ENCODE data around the gene TLK1. TPM values are rescaled to one million over a fixed set of nuclear protein-coding genes. Genes with fewer than 3 reads are reported as not detected.

TLK1 gene
- total RNA-seq, 1 experiment from 2014 or later, result 101 TPM

DNA sequence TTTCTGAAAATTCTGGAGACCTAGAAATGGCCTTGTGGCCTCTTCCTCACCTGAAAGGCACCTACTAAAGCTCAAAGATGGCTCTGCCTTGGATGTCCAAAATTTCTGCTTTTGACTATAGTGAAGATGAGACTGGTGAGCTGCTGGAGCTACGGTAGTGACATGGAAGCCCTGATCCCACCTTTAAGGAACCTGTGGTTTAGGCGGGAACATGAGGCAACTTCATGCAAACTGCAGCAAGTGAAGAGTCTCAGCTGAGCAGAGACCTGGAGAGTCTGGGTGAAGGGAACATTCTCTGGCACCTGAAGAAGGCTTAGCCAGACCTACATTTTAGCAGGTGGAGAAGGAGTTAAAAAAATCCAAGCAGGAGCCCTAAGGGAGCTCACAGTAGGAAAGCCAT lies 191.7 kb downstream of the TLK1 start:
- Histone ChIP-seq H2AFZ (no peak overlapping the region), H3K4me1 (replicated peaks; ENCODE audit: insufficient read depth) (peaks cover 5% of the 10 kb centered on the region; the same call in 1 of the 2 replicates), H3K9me2 (ENCODE audit: insufficient read depth) (no peaks in the 10 kb centered on the region), H3K27me3 (ENCODE audit: insufficient read depth, low read depth) (no peaks in the 10 kb centered on the region), H3K27ac (no peak overlapping the region), H3K9me3 (ENCODE audit: insufficient read depth, low read depth) (no peaks in the 10 kb centered on the region), H3F3A (ENCODE audit: insufficient read depth, low read depth) (peaks cover 40% of the 10 kb centered on the region), H3K4me3 (no peak overlapping the region), H3K79me2 (ENCODE audit: low read depth) (no peaks in the 10 kb centered on the region), H3K4me2 (no peak overlapping the region), H4K20me1 (ENCODE audit: insufficient read depth) (no peaks in the 10 kb centered on the region), H3K36me3 (ENCODE audit: low read depth) (peaks cover 17% of the 10 kb centered on the region)
- TF ChIP-seq, protein P1, sequence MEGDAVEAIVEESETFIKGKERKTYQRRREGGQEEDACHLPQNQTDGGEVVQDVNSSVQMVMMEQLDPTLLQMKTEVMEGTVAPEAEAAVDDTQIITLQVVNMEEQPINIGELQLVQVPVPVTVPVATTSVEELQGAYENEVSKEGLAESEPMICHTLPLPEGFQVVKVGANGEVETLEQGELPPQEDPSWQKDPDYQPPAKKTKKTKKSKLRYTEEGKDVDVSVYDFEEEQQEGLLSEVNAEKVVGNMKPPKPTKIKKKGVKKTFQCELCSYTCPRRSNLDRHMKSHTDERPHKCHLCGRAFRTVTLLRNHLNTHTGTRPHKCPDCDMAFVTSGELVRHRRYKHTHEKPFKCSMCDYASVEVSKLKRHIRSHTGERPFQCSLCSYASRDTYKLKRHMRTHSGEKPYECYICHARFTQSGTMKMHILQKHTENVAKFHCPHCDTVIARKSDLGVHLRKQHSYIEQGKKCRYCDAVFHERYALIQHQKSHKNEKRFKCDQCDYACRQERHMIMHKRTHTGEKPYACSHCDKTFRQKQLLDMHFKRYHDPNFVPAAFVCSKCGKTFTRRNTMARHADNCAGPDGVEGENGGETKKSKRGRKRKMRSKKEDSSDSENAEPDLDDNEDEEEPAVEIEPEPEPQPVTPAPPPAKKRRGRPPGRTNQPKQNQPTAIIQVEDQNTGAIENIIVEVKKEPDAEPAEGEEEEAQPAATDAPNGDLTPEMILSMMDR (conservative IDR thresholded peaks at IDR 0.05), result no peak
- intact Hi-C loops (cut with micrococcal nuclease; ENCODE audit: unreplicated experiment), result no loop called here
- DNase-seq, result no peak
- POLR2A ChIA-PET (ENCODE audit: unreplicated experiment), result no interaction called here
- CTCF ChIA-PET, result no interaction called here
- no TSS peak for BruUV-seq (replicated peaks)

DNA sequence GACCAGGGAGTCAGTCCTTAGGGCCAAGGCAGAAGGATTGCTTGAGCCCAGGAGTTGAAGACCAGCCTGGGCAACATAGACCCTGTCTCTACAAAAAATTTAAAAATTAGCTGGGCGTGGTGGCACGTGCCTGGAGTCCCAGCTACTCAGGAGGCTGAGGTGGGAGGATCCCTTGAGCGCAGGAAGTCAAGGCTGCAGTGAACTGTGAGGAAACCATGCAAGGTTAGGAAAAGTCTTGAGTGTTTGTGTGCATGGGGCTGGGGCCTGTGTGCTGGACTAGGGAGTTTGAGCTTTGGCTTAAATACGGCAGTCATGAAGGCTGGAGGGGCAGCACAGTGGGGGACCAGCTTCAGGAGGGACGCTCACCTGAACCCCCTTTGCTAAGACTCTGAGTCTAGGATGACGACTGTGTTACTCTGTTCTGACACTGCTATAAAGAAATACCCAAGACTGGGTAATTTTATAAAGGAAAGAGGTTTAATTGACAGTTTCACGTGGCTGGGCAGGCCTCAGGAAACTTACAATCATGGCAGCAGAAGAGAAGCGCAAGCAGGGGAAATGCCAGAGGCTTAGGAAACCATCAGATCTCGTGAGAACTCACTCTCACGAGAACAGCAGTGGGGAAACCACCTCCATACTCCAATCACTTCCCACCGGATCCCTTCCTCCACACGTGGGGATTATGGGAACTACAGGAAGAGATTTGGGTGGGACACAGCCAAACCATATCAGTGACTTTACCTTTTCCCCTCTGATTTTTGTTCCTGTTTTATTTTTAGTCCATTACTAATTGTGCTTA lies 192.3 kb downstream of the TLK1 start:
- 0 out of 2 replicates have a peak, but pooled peaks cover 5% of the 10 kb centered on the region for H3K4me1 ChIP-seq (replicated peaks; ENCODE audit: insufficient read depth)
- H3K79me2 ChIP-seq (ENCODE audit: low read depth), result no peaks in the 10 kb centered on the region
- H3K9me2 ChIP-seq (ENCODE audit: insufficient read depth), result no peaks in the 10 kb centered on the region
- H2AFZ ChIP-seq, result no peak overlapping the region
- H3K27me3 ChIP-seq (ENCODE audit: insufficient read depth, low read depth), result no peaks in the 10 kb centered on the region
- CTCF ChIA-PET, result interaction anchor here (0.6 kb wide), 1 partner anchor 487 kb away, joined by 3 read pairs; no protein-coding TSS in a partner anchor
- H3K9me3 ChIP-seq (ENCODE audit: insufficient read depth, low read depth), result no peaks in the 10 kb centered on the region
- intact Hi-C loops (cut with micrococcal nuclease; ENCODE audit: unreplicated experiment), result no loop called here
- no peak overlapping the region for H3K4me3 ChIP-seq
- BruUV-seq (replicated peaks), result no TSS peak
- no peak overlapping the region for H3K27ac ChIP-seq
- H4K20me1 ChIP-seq (ENCODE audit: insufficient read depth), result no peaks in the 10 kb centered on the region
- POLR2A ChIA-PET (ENCODE audit: unreplicated experiment), result no interaction called here
- peaks cover 40% of the 10 kb centered on the region for H3F3A ChIP-seq (ENCODE audit: insufficient read depth, low read depth)
- H3K36me3 ChIP-seq (ENCODE audit: low read depth), result peaks cover 21% of the 10 kb centered on the region
- no peak for DNase-seq
- TF ChIP-seq, protein P1 (conservative IDR thresholded peaks at IDR 0.05), result no peak
- no peak overlapping the region for H3K4me2 ChIP-seq

DNA sequence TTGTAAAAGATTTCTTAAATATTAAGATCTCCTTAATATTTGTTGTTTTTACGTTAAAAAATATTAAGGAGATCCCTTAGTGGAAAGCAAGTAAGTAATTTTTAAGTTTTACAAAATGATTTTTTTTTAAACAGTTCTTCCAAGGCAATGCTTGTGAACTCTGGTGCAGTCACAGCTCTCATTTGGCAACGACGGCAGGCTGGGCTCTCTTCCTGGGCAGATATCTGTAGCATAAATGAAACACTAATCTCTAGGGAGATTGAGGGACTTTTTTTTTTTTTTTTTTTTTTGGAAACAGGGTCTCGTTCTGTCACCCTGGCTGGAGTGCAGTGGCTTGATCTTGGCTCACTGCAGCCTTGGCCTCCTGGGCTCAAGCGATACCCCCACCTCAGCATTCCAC lies 193.1 kb downstream of the TLK1 start:
- Histone ChIP-seq H3F3A (ENCODE audit: insufficient read depth, low read depth) (peaks cover 34% of the 10 kb centered on the region), H2AFZ (no peak overlapping the region), H3K27me3 (ENCODE audit: insufficient read depth, low read depth) (no peaks in the 10 kb centered on the region), H3K4me1 (replicated peaks; ENCODE audit: insufficient read depth) (no peaks in the 10 kb centered on the region), H3K36me3 (ENCODE audit: low read depth) (peaks cover 27% of the 10 kb centered on the region), H3K9me2 (ENCODE audit: insufficient read depth) (no peaks in the 10 kb centered on the region), H3K4me2 (no peak overlapping the region), H3K9me3 (ENCODE audit: insufficient read depth, low read depth) (no peaks in the 10 kb centered on the region), H4K20me1 (ENCODE audit: insufficient read depth) (no peaks in the 10 kb centered on the region), H3K79me2 (ENCODE audit: low read depth) (no peaks in the 10 kb centered on the region), H3K27ac (no peak overlapping the region), H3K4me3 (no peak overlapping the region)
- DNase-seq, result no peak
- ChIA-PET CTCF (interaction anchor here (0.6 to 0.7 kb wide), 2 partner anchors 150 to 487 kb away, joined by 3 to 18 read pairs; no protein-coding TSS in a partner anchor), POLR2A (ENCODE audit: unreplicated experiment) (no interaction called here)
- intact Hi-C loops (cut with micrococcal nuclease; ENCODE audit: unreplicated experiment), result no loop called here
- TF ChIP-seq, protein P1 (conservative IDR thresholded peaks at IDR 0.05), result no peak
- no peak for TF ChIP-seq EZH2 (IDR thresholded peaks at IDR 0.05; ENCODE audit: low read depth)
- BruUV-seq (replicated peaks), result no TSS peak

Data from PC-9 (cell line).